Measurements from ENCODE around the gene DTNB.
A peak's percentile ranks its signal among the peaks of the same experiment; 100 is the strongest.
"Not testable (repeated sequence)": the region's sequence is repeated elsewhere in the genome, so short reads cannot be mapped to it uniquely, and the experiment has no call there.

DTNB gene

DNA sequence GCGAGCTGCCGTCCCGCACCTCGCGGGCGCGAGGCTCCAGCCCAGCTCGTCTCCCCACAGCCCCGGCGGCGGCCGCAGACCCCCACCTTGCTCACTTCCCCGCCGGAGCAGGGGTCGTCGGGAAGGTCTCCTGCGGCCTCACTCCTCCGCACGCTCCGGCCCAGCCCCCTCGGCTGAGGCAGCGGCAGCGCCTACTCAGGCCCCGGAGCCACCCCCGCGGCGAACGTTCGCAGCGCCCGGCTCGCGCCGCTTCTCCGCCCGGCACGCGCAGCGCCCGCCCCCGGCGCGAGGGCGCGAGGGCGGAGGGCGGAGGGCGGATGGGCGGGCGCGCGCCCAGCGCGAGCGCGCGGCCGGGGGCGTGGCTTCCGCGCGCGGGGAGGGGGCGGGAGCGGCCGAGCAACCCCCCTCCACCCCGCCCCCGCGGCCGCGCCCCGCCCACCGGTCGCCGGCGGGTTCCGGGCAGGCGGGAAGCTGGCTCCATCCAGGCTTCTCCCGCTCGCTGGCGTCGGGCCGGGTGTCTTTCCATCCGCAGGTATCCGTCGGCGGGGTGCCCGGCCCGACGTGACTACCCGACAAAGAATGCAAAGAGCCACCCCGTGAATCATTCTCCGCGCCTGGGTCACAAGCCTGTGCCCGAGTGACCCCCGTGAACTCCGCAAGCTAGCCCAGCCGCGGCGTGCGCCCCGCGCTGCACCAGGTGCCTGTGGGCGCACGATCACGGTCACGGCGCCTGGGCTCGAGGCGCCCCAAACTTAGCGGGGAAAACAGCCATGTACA lies at the start of gene DTNB:
DTNB (minus strand) TSS at position 278 of the 777 bp plus-strand sequence. CDS start 20,917 bp downstream, outside the sequence.
- peak; percentile 44 for DNase-seq

- DNase-seq = no peak
Measured at GRCh38 chr2:25722224-25722623, 48.8 kb upstream of the DTNB start.

DNA sequence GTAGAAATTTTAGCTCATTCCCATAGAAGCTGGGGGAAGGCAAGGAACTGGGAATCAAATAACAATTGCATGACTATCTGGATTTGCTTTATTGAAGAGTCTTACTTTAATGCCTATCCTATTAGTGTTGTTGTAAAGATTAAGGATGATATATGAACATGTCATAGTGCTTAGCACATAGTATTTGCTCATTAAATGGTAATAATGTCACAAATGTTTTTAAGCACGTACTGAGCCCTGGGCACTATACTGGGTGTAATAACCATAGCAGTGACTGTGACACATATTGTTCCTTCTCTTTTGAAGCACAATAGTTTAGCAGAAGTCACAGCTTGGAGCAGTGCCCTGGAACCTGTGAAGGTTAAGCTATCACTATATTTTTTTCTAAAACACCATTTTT lies 47.2 kb upstream of the DTNB start:
- DNase-seq = no peak

- DNase-seq = no peak
Measured at GRCh38 chr2:25714740-25715139, 41.4 kb upstream of the DTNB start.

- DNase-seq = no peak
Measured at GRCh38 chr2:25712455-25712854, 39.1 kb upstream of the DTNB start.

DNA sequence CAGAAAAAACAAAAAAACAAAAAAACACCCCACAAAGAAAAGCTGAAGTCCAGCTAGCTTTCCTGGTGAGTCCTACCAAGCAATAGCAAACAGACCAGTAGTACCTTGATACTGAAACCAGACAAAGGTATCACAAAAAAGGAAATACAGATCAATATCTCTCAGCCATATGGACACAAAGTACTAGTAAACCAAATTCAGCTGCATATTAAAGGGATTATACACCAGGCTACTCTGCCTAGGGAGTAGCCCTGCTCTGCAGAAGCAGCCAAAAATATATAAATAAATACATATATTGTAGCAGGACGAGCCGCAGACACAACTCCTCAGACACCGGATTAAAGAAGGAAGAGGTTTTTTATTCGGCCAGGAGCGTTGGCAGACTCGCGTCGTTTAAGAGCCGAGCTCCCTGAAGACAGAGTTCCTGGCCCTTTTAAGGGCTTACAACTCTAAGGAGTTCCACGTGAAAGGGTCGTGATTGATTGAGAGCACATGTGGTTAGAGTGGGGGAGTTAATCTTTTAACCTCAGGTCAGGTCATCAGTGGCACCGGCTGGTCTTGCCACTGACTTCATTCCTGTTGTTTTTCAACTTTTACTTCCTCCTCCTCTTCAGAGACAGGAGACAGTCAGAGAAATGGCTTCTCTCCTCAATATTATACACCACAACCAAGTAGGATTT lies 38.4 kb upstream of the DTNB start:
- no peak for DNase-seq

DNA sequence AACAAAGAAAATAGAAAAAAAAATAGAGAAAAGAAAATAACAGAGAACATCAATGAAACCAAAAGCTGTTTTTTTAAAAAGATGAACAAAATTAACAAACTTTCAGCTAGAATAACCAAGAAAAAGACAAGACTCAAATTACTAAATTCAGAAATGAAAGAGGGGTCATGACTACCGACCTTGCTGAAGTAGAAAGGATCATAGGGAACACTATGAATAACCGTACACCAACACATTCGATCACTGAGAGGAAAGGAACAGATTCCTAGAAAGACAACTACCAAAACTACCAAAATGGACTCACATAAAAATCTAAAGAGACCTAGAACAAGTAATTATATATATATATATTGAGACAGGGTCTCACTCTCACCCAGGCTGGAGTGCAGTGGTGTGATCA lies 37.4 kb upstream of the DTNB start:
- DNase-seq = no peak

DNA sequence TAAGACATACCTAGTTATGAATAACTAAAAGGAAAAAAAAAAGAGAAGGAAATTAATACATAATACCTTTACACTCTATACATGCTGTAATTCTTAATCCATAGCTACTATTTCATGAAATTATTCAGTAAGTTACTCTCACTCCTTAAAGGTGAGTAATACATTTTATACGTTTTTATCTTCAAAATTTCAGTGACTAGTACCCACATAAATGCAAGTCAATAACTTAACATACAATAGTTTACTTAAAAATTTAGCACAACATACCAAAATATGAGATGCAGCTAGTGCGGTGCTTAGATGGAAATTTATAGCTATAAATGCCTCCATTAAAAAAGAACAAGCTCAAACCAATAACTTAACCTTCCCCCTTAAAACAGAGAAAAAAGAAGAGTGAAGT lies 36.0 kb upstream of the DTNB start:
- no peak for DNase-seq

- no peak for DNase-seq
Measured at GRCh38 chr2:25707927-25708590, 34.7 kb upstream of the DTNB start.

DNA sequence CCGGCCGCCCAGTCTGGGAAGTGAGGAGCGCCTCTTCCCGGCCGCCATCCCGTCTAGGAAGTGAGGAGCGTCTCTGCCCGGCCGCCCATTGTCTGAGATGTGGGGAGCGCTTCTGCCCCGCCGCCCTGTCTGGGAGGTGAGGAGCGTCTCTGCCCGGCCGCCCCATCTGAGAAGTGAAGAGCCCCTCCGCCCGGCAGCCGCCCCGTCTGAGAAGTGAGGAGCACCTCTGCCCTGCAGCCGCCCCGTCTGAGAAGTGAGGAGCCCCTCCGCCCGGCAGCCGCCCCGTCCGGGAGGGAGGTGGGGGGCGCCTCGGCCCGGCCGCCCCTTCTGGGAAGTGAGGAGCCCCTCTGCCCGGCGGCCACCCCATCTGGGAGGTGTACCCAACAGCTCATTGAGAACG lies 32.2 kb upstream of the DTNB start:
- DNase-seq = not testable (repeated sequence)

DNA sequence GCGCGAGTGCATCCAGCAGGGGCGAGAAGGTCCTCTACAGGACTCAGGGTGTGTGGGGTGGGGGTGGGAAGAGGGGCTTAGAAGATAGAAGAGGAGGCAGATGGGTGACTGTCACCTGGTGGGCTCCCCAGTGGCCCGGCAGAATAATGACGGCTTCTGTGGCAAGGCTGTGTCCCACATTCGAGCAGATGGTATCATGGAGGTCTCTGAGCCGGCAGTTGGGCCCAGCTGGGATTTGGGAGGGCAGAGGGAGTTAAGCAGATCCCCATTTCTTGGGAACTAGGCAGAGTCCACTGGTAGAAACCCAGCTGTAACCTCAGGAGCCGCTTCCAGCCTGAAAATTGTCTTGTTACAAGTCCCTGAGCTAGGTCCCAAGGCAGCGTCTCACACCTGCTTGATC lies 28.4 kb upstream of the DTNB start:
- DNase-seq = no peak

GRCh38 chr2:25700221-25700660 lies 26.9 kb upstream of the DTNB start:
- no peak for DNase-seq

DNA sequence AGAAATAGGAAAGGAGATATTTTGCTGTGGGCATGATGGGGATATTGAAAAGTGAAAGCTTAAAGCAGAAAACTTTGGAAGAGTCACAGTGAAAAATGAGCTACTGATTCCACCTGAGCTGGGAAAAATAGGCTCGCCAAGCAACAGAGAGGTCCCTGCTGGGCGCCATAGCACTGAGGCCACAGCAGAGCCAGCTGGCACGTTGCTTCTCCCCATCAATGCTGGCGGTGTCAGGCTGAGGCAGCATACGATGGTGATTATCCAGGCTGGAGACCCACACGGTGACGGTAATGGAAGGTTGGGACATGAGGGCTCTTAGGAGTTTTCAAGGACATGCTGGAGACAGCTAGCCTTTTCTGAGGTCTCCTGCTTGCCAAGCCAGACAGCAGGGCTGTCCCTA lies 25.8 kb upstream of the DTNB start:
- no peak for DNase-seq

- no peak for DNase-seq
Measured at GRCh38 chr2:25698752-25699151, 25.4 kb upstream of the DTNB start.

DNA sequence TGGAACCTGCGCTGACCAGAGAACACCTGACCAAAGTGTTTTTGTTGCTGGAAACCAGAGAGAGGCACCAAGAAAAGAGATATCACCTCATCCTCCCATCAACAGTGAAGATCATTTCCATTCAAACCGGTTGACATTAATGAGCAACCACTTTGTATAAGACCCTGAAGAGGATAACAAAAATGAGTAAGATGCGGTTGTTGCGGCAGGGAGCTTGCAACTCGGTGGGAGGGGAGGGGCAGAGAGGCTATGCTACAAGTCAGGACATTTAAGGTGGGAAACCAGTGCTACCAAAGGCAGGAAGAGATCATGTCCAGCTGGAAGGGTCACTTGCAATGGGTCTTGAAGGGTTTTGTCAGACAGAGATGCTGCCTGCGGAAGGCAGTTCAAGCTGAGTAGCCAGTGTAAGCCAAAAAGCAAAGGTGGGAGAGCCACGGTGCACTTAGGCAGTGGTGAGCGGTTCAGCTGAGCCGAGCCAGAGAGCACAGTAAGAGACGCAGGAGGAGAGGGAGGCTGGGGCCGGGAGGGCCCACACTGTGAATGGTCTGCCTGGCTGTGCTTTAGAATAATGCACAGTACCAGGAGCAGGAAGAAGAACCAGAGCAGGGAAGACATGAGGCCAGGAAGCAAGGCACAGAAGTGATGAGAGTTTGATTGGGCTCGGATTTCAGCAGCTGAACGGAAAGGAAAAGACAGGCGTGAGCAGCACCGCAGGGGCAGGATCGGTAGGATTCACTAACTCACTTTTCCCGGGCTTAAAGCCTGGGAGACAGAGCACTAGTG lies 24.4 kb upstream of the DTNB start:
- DNase-seq = no peak

DNA sequence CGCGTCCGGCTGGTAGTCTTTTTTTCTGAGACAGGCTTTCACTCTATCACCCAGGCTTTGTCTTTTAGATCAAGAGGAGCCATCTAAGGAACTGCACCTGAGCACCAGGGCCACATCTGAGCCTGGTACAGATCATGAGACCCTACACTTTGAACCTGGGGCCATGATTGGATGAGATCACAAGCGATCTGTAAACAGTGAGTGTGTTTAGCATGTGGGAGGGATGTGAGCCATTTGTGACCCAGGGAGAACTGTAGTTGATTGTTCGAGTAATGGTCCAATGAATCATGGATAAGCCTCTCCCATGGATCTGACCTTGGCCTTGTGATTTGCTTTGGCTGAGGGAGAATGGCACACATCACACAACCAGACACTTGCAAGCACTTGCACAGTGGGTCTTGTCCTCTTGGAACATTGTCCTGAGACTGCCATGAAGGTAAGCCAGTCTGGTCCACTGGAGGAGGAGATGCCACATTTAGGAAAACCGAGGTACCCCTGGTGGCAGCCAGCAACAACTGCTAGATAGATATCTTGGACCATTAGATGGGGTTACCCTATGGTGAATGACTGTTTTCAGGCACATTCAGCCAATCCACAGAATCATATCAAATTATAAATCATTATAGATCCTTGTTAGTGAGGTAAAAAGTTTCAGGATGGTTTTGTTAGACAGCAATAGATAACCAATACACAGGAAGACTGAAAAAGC lies 19.5 kb upstream of the DTNB start:
- no peak for DNase-seq

GRCh38 chr2:25692143-25692542 lies 18.8 kb upstream of the DTNB start:
- DNase-seq = no peak

DNA sequence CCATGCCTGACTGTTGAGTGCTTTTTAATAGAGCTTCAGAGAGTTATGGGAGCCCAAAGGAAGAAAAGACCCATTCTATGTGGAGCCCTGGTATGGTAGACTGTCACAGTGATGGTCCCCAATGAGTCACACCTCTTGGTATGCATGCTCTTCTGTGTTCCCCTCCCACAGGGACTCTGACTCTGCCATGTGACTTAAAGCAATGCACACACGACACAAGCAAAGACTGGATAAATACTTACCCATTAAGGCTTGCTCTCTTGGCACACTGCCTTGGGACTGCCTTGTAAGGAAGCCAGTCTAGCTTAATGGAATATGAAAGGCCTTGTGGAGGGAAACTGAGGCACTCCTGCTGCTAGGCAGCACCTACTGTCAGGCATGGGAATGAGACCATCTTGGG lies 16.7 kb upstream of the DTNB start:
- DNase-seq = no peak

- no peak for DNase-seq
Measured at GRCh38 chr2:25688236-25688635, 14.9 kb upstream of the DTNB start.

GRCh38 chr2:25685741-25686140 lies 12.4 kb upstream of the DTNB start:
- no peak for DNase-seq

GRCh38 chr2:25684577-25685473 lies 11.4 kb upstream of the DTNB start:
- DNase-seq = no peak

All from KG1 (cell line).